ENCODE data around the gene RTP2.

- TF ChIP-seq EZH2phosphoT487 (IDR thresholded peaks at IDR 0.05; ENCODE audit: borderline replicate concordance, low read length) = no peak
- TF ChIP-seq, protein P1, sequence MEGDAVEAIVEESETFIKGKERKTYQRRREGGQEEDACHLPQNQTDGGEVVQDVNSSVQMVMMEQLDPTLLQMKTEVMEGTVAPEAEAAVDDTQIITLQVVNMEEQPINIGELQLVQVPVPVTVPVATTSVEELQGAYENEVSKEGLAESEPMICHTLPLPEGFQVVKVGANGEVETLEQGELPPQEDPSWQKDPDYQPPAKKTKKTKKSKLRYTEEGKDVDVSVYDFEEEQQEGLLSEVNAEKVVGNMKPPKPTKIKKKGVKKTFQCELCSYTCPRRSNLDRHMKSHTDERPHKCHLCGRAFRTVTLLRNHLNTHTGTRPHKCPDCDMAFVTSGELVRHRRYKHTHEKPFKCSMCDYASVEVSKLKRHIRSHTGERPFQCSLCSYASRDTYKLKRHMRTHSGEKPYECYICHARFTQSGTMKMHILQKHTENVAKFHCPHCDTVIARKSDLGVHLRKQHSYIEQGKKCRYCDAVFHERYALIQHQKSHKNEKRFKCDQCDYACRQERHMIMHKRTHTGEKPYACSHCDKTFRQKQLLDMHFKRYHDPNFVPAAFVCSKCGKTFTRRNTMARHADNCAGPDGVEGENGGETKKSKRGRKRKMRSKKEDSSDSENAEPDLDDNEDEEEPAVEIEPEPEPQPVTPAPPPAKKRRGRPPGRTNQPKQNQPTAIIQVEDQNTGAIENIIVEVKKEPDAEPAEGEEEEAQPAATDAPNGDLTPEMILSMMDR (conservative IDR thresholded peaks at IDR 0.05; ENCODE audit: low read depth, low read length) = no peak
Measured at GRCh38 chr3:187719628-187720336, 17.4 kb upstream of the RTP2 start.

Measured in PC-3 (cell line).